Measurements from ENCODE around the gene LRRC49. TPM values are rescaled to one million over a fixed set of nuclear protein-coding genes. Genes with fewer than 3 reads are reported as not detected.

Gene LRRC49
- total and polyA plus RNA-seq, 2 of the 13 experiments (the other 11 are each of a cell fraction or from before 2014, with no cell fraction given): 0.57 to 1.00 TPM

DNA sequence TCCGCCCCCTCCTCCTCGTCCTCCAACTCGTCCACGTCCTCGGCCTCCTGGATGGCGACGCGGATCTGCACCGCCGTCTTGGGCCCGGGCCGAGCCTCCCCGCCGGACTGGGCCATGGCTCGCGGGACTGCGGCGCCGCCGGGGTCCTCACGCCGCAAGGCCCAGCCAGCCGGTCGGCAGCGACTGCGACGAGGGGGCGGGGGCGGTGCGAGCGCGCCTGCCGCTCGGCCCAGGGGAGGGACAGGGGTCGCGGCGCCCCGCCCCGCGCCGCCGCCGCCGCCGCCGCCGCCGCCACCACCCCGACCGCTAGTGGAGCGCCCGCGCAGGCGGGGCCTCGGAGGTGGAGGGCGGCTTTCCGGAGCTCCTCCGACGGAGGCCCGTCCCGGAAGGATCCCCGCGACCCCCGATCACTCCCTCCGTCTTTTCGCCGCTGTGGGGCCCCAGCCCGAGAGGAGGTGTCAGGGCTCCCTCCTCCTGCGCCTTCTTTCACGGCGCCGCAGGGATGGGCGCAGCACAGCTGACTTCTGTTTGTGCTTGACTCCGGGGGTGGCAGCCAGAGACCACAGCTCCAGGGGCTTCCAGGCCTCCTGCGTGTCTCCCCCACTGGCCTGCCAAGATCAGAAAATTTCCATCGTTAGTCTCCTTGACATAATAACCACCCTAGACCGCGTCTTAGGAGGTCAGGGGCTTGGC lies 38.5 kb upstream of the LRRC49 start, which contains the start of gene LARP6:
Gene LARP6, minus strand, starts transcription at position 185 of the 693 bp plus-strand sequence. Its CDS starts 69 bp downstream, at position 116.
- Histone ChIP-seq H3K4me3 (replicated peaks in 1 of 3; ENCODE audit: insufficient read depth in 1 of 3, low read depth in 2 of 3, low read length in 3 of 3) (peak within 1 kb of the TSS; percentile 60 to 78 (median 64)), H3K9me3 (ENCODE audit: low read length) (no peaks in the 10 kb centered on the region), H3K4me2 (ENCODE audit: low read depth, low read length) (peak within 1 kb of the TSS; percentile 98), H3K27ac (ENCODE audit: extremely low read length, insufficient read depth, low read length) (no peak within 1 kb of the TSS), H3K79me2 (ENCODE audit: insufficient read depth, low read length) (no peaks in the 10 kb centered on the region), H2AFZ (ENCODE audit: low read length) (no peak within 1 kb of the TSS), H3K9ac (ENCODE audit: insufficient read depth, low read depth, low read length) (peak within 1 kb of the TSS; percentile 63), H4K20me1 (ENCODE audit: insufficient read depth, low read length) (no peaks in the 10 kb centered on the region), H3K4me1 (ENCODE audit: insufficient read depth, low read length) (peaks cover 20% of the 10 kb centered on the region), H3K36me3 (replicated peaks in 1 of 2; ENCODE audit: control insufficient read depth in 1 of 2, insufficient read depth in 2 of 2, low read length in 2 of 2) (no peaks in the 10 kb centered on the region), H3K27me3 (ENCODE audit: control insufficient read depth in 1 of 2, insufficient read depth in 2 of 2, low read length in 2 of 2) (peaks cover 0 to 17% of the 10 kb centered on the region in 2 experiments; a peak in 3 of 5 replicates)
- DNase-seq (ENCODE audit: low spot score) (no peak), FAIRE-seq (no peak), ATAC-seq (peak; percentile 81)
- in situ Hi-C loops (cut with HindIII; ENCODE audit: extremely low pct_ligation_motif_present, low pct_unique_long_range_greater_than_20kb): no loop called here
- ChIA-PET CTCF (ENCODE audit: low intra/inter-chr PET ratio, low total read pairs) (no interaction called here), POLR2A (interaction anchor here (0.9 to 6.3 kb wide), 5 partner anchors 10 to 29 kb away, joined by 3 to 69 read pairs (median 5); no protein-coding TSS in a partner anchor)
- WGBS (ENCODE audit: low lambda C conversion rate): 29% methylated on average over 3 of the region's 78 CpGs
- no TSS peak for BruUV-seq (replicated peaks)
- intact Hi-C loops (cut with micrococcal nuclease; ENCODE audit: unreplicated experiment): no loop called here
- TF ChIP-seq ZNF563 (CRISPR knock-in tag; IDR thresholded peaks at IDR 0.05): 0 out of 2 replicates have a peak, but pooled peaks have one; percentile 28
- TF ChIP-seq ZNF24 (IDR thresholded peaks at IDR 0.05): no peak
- TF ChIP-seq, protein P1, sequence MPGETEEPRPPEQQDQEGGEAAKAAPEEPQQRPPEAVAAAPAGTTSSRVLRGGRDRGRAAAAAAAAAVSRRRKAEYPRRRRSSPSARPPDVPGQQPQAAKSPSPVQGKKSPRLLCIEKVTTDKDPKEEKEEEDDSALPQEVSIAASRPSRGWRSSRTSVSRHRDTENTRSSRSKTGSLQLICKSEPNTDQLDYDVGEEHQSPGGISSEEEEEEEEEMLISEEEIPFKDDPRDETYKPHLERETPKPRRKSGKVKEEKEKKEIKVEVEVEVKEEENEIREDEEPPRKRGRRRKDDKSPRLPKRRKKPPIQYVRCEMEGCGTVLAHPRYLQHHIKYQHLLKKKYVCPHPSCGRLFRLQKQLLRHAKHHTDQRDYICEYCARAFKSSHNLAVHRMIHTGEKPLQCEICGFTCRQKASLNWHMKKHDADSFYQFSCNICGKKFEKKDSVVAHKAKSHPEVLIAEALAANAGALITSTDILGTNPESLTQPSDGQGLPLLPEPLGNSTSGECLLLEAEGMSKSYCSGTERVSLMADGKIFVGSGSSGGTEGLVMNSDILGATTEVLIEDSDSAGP (CRISPR knock-in tag; IDR thresholded peaks at IDR 0.05; ENCODE audit: borderline replicate concordance): 0 out of 2 replicates have a peak, but pooled peaks have one; percentile 14
- no peak for TF ChIP-seq TEAD3 (CRISPR knock-in tag; optimal IDR thresholded peaks at IDR 0.05; ENCODE audit: borderline replicate concordance)
- no peak for TF ChIP-seq FOXK1 (CRISPR knock-in tag; IDR thresholded peaks at IDR 0.05; ENCODE audit: borderline replicate concordance, low read depth)
- no peak for TF ChIP-seq SKIL (CRISPR knock-in tag; IDR thresholded peaks at IDR 0.05; ENCODE audit: borderline replicate concordance)
- TF ChIP-seq ETV5 (CRISPR knock-in tag; IDR thresholded peaks at IDR 0.05; ENCODE audit: borderline replicate concordance): no peak
- TF ChIP-seq, protein P2, sequence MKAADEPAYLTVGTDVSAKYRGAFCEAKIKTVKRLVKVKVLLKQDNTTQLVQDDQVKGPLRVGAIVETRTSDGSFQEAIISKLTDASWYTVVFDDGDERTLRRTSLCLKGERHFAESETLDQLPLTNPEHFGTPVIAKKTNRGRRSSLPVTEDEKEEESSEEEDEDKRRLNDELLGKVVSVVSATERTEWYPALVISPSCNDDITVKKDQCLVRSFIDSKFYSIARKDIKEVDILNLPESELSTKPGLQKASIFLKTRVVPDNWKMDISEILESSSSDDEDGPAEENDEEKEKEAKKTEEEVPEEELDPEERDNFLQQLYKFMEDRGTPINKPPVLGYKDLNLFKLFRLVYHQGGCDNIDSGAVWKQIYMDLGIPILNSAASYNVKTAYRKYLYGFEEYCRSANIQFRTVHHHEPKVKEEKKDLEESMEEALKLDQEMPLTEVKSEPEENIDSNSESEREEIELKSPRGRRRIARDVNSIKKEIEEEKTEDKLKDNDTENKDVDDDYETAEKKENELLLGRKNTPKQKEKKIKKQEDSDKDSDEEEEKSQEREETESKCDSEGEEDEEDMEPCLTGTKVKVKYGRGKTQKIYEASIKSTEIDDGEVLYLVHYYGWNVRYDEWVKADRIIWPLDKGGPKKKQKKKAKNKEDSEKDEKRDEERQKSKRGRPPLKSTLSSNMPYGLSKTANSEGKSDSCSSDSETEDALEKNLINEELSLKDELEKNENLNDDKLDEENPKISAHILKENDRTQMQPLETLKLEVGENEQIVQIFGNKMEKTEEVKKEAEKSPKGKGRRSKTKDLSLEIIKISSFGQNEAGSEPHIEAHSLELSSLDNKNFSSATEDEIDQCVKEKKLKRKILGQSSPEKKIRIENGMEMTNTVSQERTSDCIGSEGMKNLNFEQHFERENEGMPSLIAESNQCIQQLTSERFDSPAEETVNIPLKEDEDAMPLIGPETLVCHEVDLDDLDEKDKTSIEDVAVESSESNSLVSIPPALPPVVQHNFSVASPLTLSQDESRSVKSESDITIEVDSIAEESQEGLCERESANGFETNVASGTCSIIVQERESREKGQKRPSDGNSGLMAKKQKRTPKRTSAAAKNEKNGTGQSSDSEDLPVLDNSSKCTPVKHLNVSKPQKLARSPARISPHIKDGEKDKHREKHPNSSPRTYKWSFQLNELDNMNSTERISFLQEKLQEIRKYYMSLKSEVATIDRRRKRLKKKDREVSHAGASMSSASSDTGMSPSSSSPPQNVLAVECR (CRISPR knock-in tag; IDR thresholded peaks at IDR 0.05; ENCODE audit: borderline replicate concordance): peak; percentile 6; the same call in 1 of the 2 replicates
- no peak for TF ChIP-seq HNRNPK (IDR thresholded peaks at IDR 0.05; ENCODE audit: low read depth, low read length, poor library complexity, severe bottlenecking)
- TF ChIP-seq, protein P3, sequence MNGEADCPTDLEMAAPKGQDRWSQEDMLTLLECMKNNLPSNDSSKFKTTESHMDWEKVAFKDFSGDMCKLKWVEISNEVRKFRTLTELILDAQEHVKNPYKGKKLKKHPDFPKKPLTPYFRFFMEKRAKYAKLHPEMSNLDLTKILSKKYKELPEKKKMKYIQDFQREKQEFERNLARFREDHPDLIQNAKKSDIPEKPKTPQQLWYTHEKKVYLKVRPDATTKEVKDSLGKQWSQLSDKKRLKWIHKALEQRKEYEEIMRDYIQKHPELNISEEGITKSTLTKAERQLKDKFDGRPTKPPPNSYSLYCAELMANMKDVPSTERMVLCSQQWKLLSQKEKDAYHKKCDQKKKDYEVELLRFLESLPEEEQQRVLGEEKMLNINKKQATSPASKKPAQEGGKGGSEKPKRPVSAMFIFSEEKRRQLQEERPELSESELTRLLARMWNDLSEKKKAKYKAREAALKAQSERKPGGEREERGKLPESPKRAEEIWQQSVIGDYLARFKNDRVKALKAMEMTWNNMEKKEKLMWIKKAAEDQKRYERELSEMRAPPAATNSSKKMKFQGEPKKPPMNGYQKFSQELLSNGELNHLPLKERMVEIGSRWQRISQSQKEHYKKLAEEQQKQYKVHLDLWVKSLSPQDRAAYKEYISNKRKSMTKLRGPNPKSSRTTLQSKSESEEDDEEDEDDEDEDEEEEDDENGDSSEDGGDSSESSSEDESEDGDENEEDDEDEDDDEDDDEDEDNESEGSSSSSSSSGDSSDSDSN (CRISPR knock-in tag; IDR thresholded peaks at IDR 0.05): peak; percentile 55; the same call in 1 of the 2 replicates
- TF ChIP-seq ZFY (CRISPR knock-in tag; IDR thresholded peaks at IDR 0.05): peak; percentile 68
- TF ChIP-seq ARNT2 (CRISPR knock-in tag; IDR thresholded peaks at IDR 0.05; ENCODE audit: low read depth): 0 out of 2 replicates have a peak, but pooled peaks have one; percentile 51

Measured in HepG2 (cell line).